Posterior cingulate gyrus (tissue), 11 donors: ENCODE data around the gene TENM4.

Source experiments
- DNase-seq, 10 donors: peaks; one replicate each; pipeline versions ENCODE4 v3.0.0 to v3.0.0-alpha.2; 2020 to 2021; ENCODE audit warnings: mixed read lengths in 3 of 10
- intact Hi-C: fragments of 100-400 bp; cut with DNase I; formaldehyde crosslinking; loops from one replicate; pipeline ENCODE4 v1.15.1; 2023

TENM4 gene

GRCh38 chr11:78764946-78765345, 675.9 kb downstream of the TENM4 start:
- DNase-seq = no peak
- intact Hi-C loops = no loop called here

DNA sequence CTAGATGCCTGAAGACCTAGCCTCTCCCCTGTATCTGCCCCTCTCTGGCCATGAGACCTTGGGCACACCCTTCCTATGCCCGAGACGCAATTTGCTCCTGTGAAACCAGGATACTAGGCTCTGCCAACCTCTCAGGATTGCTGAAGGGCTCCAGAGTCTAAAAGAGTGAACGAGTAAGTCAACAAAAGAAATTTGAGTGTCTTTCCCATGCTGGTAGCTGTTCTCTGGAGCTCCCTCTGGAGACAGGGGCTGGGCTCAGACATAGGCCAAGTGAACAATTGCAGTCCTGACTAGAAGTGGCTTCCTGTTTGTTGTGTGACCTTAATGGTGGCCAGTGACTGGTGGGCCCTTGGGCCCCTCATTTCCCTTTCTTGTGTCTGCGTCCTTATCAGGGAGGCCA, 677.2 kb downstream of the TENM4 start:
- intact Hi-C loops = no loop called here

DNA sequence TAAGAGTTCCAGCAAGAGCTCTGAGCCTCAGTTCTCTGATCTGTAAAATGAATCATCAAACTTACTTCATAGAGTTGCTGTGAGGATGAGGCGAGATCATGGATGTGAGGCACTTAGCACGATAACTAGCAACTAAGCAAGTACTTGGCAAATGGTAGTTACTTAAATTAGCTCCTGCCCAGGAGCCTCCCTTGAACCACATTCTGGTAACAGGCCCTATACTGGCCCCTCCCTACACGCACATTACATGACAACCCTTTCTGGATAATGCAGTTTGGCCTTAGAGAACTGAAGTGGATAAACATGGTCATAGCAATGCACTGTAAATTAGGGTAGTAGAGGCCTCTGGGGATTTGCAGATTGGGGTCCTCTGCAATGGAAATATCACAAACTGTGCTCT, 678.7 kb downstream of the TENM4 start:
- no peak for DNase-seq
- intact Hi-C loops = no loop called here

More for the DNA sequence above, 677.2 kb downstream of the TENM4 start:
- DNase-seq = no peak

GRCh38 chr11:78759071-78759470, 681.8 kb downstream of the TENM4 start:
- no peak for DNase-seq
- intact Hi-C loops = no loop called here

- intact Hi-C loops = no loop called here
- no peak for DNase-seq
Observed at GRCh38 chr11:78753297-78753696, 687.5 kb downstream of the TENM4 start.

- DNase-seq = no peak
- intact Hi-C loops = no loop called here
Observed at GRCh38 chr11:78752494-78752893, 688.3 kb downstream of the TENM4 start.

DNA sequence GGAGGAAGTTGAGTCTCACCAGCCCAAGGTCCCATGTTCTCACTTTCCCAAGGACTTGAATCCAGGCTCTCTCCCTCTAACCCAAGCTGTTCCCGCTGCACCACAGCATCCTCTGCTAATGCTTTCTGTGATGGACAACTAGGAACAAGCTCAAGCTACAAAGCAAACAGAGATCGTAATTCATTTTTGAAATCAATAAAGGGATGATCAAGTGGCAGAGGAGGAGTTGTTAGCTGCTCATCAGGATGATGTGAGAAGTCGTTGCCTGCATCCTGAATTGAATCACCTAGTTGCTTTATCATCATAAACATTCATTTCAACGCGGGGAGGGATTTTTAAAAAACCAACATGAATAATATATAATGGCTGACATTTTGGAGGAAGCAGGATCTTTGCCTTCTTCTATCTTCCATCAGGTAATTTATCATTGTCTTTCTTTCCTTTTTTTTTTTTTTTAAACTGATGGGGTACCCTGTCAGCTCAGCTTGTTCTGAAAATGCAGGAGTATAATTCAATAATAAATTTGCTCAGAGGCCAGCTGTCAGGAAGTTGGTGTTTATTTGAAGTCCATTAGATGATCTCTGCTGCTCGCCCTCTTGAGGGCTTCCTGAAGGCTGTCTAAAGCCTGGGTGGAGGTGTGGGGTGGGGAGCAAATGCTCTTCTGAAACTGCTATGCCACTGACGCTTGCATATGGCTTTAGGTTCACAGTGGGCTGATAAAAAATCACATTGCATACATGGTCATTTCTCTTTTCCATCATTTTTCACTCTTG, 691.7 kb downstream of the TENM4 start:
- intact Hi-C loops = no loop called here
- DNase-seq = no peak

DNA sequence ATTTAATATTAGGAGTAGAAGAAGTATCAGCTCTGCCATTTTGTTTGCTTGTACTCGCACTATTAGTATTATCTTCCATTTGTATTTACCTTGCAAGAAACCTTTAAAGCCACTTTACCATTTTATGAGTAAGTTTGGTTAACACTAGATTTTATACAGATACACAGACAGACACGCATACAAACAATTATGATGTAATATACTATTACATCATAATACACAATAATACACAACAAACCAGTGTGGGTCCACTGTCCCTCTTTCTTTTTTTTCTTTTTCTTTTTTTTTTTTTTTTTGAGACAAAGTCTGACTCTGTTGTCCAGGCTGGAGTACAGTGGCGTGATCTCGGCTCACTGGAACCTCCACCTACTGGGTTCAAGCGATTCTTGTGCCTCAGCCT, 695.9 kb downstream of the TENM4 start:
- no peak for DNase-seq
- intact Hi-C loops = no loop called here

- intact Hi-C loops = no loop called here
- DNase-seq = no peak
Observed at GRCh38 chr11:78744202-78744601, 696.6 kb downstream of the TENM4 start.

DNA sequence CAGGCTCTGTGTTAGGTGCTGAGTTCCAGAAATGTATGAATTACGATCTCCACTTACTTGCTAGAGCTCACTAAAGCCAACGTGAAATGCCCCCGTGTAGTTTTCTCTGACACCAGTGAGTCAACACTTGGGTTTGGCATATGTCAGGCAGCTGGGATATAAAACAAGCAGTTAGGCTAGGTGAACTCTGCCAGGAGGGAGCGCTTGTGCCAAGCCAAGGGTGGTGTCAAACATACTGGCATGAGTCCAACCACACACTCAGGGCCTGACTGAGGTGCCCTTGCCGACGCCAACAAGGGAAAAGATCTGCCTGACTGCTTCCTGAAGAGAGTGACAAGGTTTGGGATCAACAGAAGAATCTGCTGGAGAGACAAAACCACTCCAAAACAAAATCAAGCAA, 698.4 kb downstream of the TENM4 start:
- intact Hi-C loops = no loop called here
- peak in 1 of 10 donors; percentile 22 for DNase-seq

GRCh38 chr11:78741741-78742140, 699.1 kb downstream of the TENM4 start:
- intact Hi-C loops = no loop called here

GRCh38 chr11:78740199-78741071, 700.4 kb downstream of the TENM4 start:
- intact Hi-C loops = no loop called here
- no peak for DNase-seq

More at GRCh38 chr11:78741741-78742140, 699.1 kb downstream of the TENM4 start:
- DNase-seq = no peak

- intact Hi-C loops = no loop called here
Observed at GRCh38 chr11:78737891-78738290, 702.9 kb downstream of the TENM4 start.

DNA sequence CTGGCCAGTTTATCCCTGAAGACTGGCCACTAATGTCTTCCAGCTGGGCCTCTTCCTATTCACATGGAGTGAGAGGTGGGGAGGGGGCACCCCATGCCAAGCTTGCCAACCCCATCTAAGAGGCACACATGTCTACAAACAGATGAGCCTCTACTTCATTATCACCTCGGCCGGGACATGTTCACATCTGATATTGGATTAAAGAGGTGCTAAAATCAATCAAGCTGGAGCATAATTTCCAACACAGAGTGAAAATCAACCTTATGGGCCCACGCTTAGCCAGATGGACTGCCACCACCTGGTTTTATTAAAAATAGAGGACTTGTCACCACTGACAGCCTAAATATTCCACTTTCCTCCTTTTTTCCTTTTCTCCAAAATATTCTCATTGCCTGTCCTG, 703.5 kb downstream of the TENM4 start:
- intact Hi-C loops = no loop called here
- DNase-seq = no peak

More at GRCh38 chr11:78737891-78738290, 702.9 kb downstream of the TENM4 start:
- DNase-seq = no peak

- DNase-seq = no peak
- intact Hi-C loops = no loop called here
Observed at GRCh38 chr11:78735711-78736110, 705.1 kb downstream of the TENM4 start.

DNA sequence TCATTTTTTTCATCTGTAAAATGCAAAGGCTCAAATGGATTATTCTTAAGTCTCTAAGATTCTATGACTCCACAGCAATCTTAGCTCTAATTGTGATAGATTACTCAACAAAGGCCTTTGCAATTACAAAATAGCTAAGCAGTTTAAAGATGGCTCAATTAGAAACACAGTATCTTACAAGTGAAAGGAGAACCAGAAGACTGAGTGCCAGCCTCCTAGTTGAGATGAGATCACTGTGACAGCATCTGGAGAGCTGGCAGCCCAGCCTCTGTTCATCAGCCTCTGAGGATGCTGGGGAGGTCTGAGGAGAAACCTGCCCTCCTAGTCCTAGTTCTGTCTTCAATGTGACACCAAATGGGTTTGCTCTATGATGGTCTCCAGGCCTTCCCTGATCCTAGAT, 707.8 kb downstream of the TENM4 start:
- DNase-seq = no peak

GRCh38 chr11:78732246-78732645, 708.6 kb downstream of the TENM4 start:
- DNase-seq = no peak

More for the DNA sequence above, 707.8 kb downstream of the TENM4 start:
- intact Hi-C loops = no loop called here

DNA sequence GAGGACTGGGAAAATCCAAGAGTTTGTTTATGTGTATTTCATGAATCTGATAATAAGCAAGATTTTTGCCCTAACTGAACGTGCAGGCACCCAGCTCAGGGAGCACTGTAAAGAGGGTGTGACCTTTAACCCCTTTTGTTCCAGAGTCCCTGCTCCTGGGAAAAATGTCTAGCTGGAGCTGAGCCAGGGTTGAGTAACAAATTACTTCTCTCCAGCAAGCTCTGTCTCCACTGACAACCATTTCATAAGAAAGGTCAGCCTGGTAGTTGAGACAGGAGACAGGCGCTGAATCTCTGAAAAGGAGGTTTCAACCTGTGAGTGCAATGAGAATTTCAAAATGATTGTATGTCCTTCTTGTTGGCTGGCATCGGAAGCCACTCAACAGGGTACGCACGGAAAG, 709.8 kb downstream of the TENM4 start:
- DNase-seq = no peak
- intact Hi-C loops = no loop called here

More at GRCh38 chr11:78732246-78732645, 708.6 kb downstream of the TENM4 start:
- intact Hi-C loops = no loop called here

DNA sequence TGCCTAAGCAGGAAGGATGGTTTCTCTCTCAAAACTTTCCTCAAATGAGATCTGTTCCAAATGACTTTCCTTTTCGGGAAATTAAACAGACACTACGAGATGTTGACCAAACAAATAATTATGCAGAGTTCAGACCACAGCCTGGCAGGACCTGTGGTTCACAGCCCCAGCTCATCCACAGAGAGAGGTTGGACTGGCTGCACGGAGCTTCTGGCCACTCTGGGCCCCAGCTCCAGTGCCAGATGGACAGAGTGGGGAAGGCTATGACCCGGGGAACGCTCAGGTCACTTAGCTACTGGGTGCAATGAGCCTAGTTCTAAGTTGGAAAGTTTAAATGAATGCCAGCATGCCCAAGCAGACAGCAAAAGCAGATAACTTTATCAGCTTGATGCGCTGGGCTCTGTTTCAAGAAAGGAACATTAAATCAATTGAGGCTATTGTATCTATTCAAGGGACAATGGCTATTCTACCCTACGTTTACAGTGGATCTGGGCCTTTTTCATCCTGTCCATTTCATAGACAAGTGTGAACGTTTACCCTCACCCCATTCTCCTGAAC, 710.5 kb downstream of the TENM4 start:
- DNase-seq = no peak
- intact Hi-C loops = no loop called here

GRCh38 chr11:78727816-78728215, 713.0 kb downstream of the TENM4 start:
- DNase-seq = no peak

DNA sequence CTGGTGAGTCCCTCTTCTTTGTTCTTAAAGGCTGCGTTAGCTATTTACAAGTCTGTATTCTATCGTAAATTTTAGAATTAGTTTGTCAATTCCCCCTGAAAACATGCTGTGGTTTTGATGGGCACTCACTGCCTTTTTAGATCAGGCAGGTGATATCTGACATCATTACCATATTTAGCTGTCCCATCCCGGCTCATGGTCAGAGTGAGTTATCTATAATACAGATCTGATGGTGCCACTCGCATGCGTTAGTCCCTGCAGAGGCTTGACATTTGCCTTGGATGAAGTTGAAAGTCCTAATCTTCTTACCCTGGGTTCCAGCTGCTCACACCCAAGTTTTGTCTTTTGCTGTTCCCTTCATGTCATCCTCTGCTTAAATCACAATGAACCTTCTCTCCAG, 715.6 kb downstream of the TENM4 start:
- intact Hi-C loops = no loop called here
- no peak for DNase-seq

More at GRCh38 chr11:78727816-78728215, 713.0 kb downstream of the TENM4 start:
- intact Hi-C loops = no loop called here
